OCI-LY1 (cell line): ENCODE data around the gene KCNA2.

Source experiments
- H2AFZ ChIP-seq: fragments of 200-600 bp; sonication (generic), shearing (Covaris generic); 2 replicates; pipeline ENCODE4 v1.6.0; 2014; ENCODE audit warnings: antibody characterized with exemption, mild to moderate bottlenecking, low read length
- H3F3A ChIP-seq: fragments of 200-600 bp; sonication (generic), shearing (Covaris generic); 2 replicates; pipeline ENCODE4 v1.6.0; 2014; ENCODE audit warnings: mild to moderate bottlenecking, antibody characterized with exemption, low read length, moderate library complexity; ENCODE audit not compliant: insufficient read depth
- H3K27ac ChIP-seq: fragments of 200-600 bp; sonication (generic); 2 replicates; pipeline ENCODE4 v1.5.1; 2014; ENCODE audit warnings: low read length, mixed run types, mild to moderate bottlenecking, low read depth; ENCODE audit not compliant: poor library complexity, severe bottlenecking
- H3K27me3 ChIP-seq: fragments of 200-600 bp; sonication (generic); 2 replicates; pipeline ENCODE4 v1.6.0; 2014; ENCODE audit warnings: antibody characterized with exemption, mild to moderate bottlenecking, low read length, moderate library complexity; ENCODE audit not compliant: insufficient read depth
- H3K36me3 ChIP-seq: fragments of 200-600 bp; sonication (generic); 2 replicates; pipeline ENCODE4 v1.6.1; 2014; ENCODE audit warnings: mild to moderate bottlenecking, antibody characterized with exemption, low read length, moderate library complexity, mixed read lengths; ENCODE audit not compliant: insufficient read depth
- H3K4me1 ChIP-seq: fragments of 200-600 bp; sonication (generic); 2 replicates; pipeline ENCODE4 v1.5.1; 2014; ENCODE audit warnings: mild to moderate bottlenecking, low read length, moderate library complexity; ENCODE audit not compliant: insufficient read depth, severe bottlenecking
- H3K4me2 ChIP-seq: fragments of 200-600 bp; sonication (generic), shearing (Covaris generic); 2 replicates; pipeline ENCODE4 v1.6.1; 2014; ENCODE audit warnings: low read length
- H3K4me3 ChIP-seq: fragments of 200-600 bp; sonication (generic); 2 replicates; pipeline ENCODE4 v1.5.1; 2014; ENCODE audit warnings: low read length, low read depth, mild to moderate bottlenecking, mixed read lengths; ENCODE audit not compliant: poor library complexity, severe bottlenecking
- H3K79me2 ChIP-seq: fragments of 200-600 bp; shearing (Covaris generic); 2 replicates; pipeline ENCODE4 v1.6.1; 2016; ENCODE audit warnings: mixed run types, low read length, mixed read lengths; ENCODE audit not compliant: insufficient read depth
- H3K9ac ChIP-seq: fragments of 200-600 bp; sonication (generic), shearing (Covaris generic); 2 replicates; pipeline ENCODE4 v1.6.1; 2014; ENCODE audit warnings: mild to moderate bottlenecking, low read length, mixed read lengths
- H3K9me2 ChIP-seq: fragments of 200-600 bp; sonication (generic), shearing (Covaris generic); 2 replicates; pipeline ENCODE4 v1.6.1; 2014; ENCODE audit warnings: low read depth, mild to moderate bottlenecking, low read length, mixed read lengths
- H3K9me3 ChIP-seq: fragments of 200-600 bp; shearing (Covaris generic); 2 replicates; pipeline ENCODE4 v1.6.1; 2014; ENCODE audit warnings: low read length, mixed read lengths
- H4K20me1 ChIP-seq: fragments of 200-600 bp; sonication (generic), shearing (Covaris generic); 2 replicates; pipeline ENCODE4 v1.6.0; 2016; ENCODE audit warnings: mild to moderate bottlenecking, low read length; ENCODE audit not compliant: insufficient read depth
- CTCF ChIP-seq: fragments of 200-600 bp; sonication (generic), shearing (Covaris generic); IDR thresholded peaks from 2 replicates; pipeline ENCODE4 v1.5.1; 2017; ENCODE audit warnings: mild to moderate bottlenecking, antibody characterized with exemption, low read length, moderate library complexity, mixed read lengths
- EZH2 ChIP-seq: fragments of 200-600 bp; sonication (generic), shearing (Covaris generic); IDR thresholded peaks from 2 replicates; pipeline ENCODE4 v1.8.0; 2017; ENCODE audit warnings: borderline replicate concordance, mixed run types, mild to moderate bottlenecking, antibody characterized with exemption, low read length, moderate library complexity, mixed read lengths

The KCNA2 gene

GRCh38 chr1:110594456-110595352, 11.5 kb downstream of the KCNA2 start:
- no peaks in the 10 kb centered on the region for H4K20me1 ChIP-seq
- H3K27me3 ChIP-seq: 0 out of 2 replicates have a peak, but pooled peaks cover 3% of the 10 kb centered on the region
- TF ChIP-seq CTCF (no peak), EZH2 (no peak)
- H2AFZ ChIP-seq: no peak overlapping the region
- no peak overlapping the region for H3K4me3 ChIP-seq
- no peaks in the 10 kb centered on the region for H3K4me1 ChIP-seq
- H3K79me2 ChIP-seq: no peaks in the 10 kb centered on the region
- H3K9me3 ChIP-seq: no peaks in the 10 kb centered on the region
- no peak overlapping the region for H3K9ac ChIP-seq
- no peak overlapping the region for H3K27ac ChIP-seq
- no peak overlapping the region for H3K4me2 ChIP-seq
- no peaks in the 10 kb centered on the region for H3K9me2 ChIP-seq
- no peaks in the 10 kb centered on the region for H3K36me3 ChIP-seq
- H3F3A ChIP-seq: no peaks in the 10 kb centered on the region

DNA sequence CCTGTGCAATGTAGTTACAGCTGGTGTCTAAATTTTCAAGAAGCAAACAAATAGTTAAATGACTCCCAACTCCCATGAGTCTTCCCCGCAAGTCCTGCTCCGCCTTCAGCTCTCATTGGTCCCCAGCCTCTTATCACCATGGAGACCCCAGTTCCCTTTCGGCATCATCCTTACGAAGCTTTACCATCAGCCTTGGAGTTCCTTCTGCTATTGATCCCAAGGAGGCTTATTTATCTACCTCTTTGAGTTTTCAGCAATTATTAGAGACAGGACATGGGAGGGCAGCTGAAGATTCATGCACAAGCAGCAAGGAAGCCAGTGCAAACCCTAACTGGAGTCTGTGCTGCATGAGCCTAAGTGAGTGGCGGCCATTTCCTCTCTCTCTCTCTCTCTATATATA, 12.3 kb downstream of the KCNA2 start:
- Histone ChIP-seq H3K4me1 (no peaks in the 10 kb centered on the region), H3K9me3 (no peaks in the 10 kb centered on the region), H3K4me3 (no peak overlapping the region), H3K9me2 (no peaks in the 10 kb centered on the region), H3K36me3 (no peaks in the 10 kb centered on the region), H3F3A (no peaks in the 10 kb centered on the region), H3K9ac (no peak overlapping the region), H3K27me3 (0 out of 2 replicates have a peak, but pooled peaks cover 3% of the 10 kb centered on the region), H3K79me2 (no peaks in the 10 kb centered on the region), H3K4me2 (no peak overlapping the region), H2AFZ (no peak overlapping the region), H3K27ac (no peak overlapping the region), H4K20me1 (no peaks in the 10 kb centered on the region)
- no peak for TF ChIP-seq CTCF
- TF ChIP-seq EZH2: no peak

DNA sequence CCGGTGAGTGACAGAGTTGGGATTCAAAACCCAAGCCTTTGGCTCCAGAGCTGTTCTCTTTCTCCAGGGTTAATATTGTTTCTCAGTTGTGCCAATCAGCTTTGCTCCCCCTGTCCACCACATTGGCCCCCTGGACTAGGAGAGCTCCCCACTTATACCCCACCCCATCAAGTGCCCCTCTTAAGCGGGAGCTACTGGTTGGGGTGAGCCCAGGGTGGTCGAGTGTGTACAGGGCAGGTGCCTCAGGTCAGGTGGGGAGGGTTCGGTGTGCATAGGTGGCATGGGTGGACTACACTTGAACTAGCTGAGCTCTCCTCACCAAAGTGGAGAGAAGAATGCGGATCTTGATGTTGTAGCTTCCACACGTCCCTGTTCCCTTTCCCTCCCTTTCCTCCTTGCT, 14.2 kb downstream of the KCNA2 start:
- no peaks in the 10 kb centered on the region for H3K4me1 ChIP-seq

More for the DNA sequence above, 14.2 kb downstream of the KCNA2 start:
- Histone ChIP-seq H4K20me1 (no peaks in the 10 kb centered on the region), H3K79me2 (no peaks in the 10 kb centered on the region), H2AFZ (no peak overlapping the region), H3K27ac (no peak overlapping the region), H3K9me3 (no peaks in the 10 kb centered on the region), H3K4me3 (no peak overlapping the region), H3K27me3 (0 out of 2 replicates have a peak, but pooled peaks cover 1% of the 10 kb centered on the region), H3F3A (no peaks in the 10 kb centered on the region), H3K36me3 (no peaks in the 10 kb centered on the region), H3K4me2 (no peak overlapping the region), H3K9me2 (no peaks in the 10 kb centered on the region), H3K9ac (no peak overlapping the region)
- TF ChIP-seq EZH2 (no peak), CTCF (no peak)
